SK-N-SH (cell line): ENCODE measurements around the gene KRABD2.

ENCODE experiments used
- CTCF ChIA-PET: fragments of 300-600, 350-600 bp; formaldehyde crosslinking; extraction: SDS; loops from one replicate; lab custom pipeline; 2021; lab: Yijun Ruan, JAX
- POLR2A ChIA-PET: fragments of 350-600 bp; sonication (Branson Sonifier 250); formaldehyde crosslinking; extraction: SDS; loops from one replicate; lab custom pipeline; 2020; ENCODE audit warnings: antibody characterized with exemption, inconsistent platforms; lab: Yijun Ruan, JAX
- DNase-seq: peaks from one replicate; pipeline ENCODE4 v3.0.0; 2012
- H2AFZ ChIP-seq: fragments of 200-600 bp; sonication (generic); 2 replicates; pipeline ENCODE4 v1.8.1; 2016; ENCODE audit warnings: antibody characterized with exemption, mild to moderate bottlenecking, low read depth
- H3F3A ChIP-seq: fragments of 200-600 bp; sonication (generic); replicated peaks from 2 replicates; pipeline ENCODE3; 2016; ENCODE audit warnings: antibody characterized with exemption, mild to moderate bottlenecking; ENCODE audit not compliant: insufficient read depth
- H3K27ac ChIP-seq, 2 experiments: fragments of 200-500 bp in 1 of 2; fragments of 200-600 bp in 1 of 2; sonication (Bioruptor generic) in 1 of 2; sonication (generic), shearing (Covaris generic) in 1 of 2; 2 replicates each; pipeline versions ENCODE4 v1.5.1 to v1.6.1; 2014 to 2016; ENCODE audit warnings: low read depth in 2 of 2, inconsistent platforms in 1 of 2, low read length in 1 of 2, mild to moderate bottlenecking in 1 of 2, mixed read lengths in 1 of 2
- H3K27me3 ChIP-seq: fragments of 200-600 bp; sonication (generic), shearing (Covaris generic); 2 replicates; pipeline ENCODE4 v1.6.1; 2016; ENCODE audit warnings: mixed run types; ENCODE audit not compliant: insufficient read depth
- H3K36me3 ChIP-seq, 2 experiments: fragments of 200-500 bp in 1 of 2; fragments of 200-600 bp in 1 of 2; sonication (Bioruptor generic) in 1 of 2; sonication (generic) in 1 of 2; replicated peaks in 1 of 2; 2 replicates each; pipeline versions ENCODE3 to v1.5.1; 2014 to 2016; ENCODE audit warnings: low read length in 1 of 2, mild to moderate bottlenecking in 1 of 2; ENCODE audit not compliant: insufficient read depth in 2 of 2, control insufficient read depth in 1 of 2
- H3K4me1 ChIP-seq, 2 experiments: fragments of 200-500 bp in 1 of 2; fragments of 200-600 bp in 1 of 2; sonication (Bioruptor generic) in 1 of 2; sonication (generic), shearing (Covaris generic) in 1 of 2; 2 replicates each; pipeline versions ENCODE4 v1.5.1 to v1.6.1; 2014 to 2016; ENCODE audit warnings: low read depth in 1 of 2, low read length in 1 of 2, mixed run types in 1 of 2; ENCODE audit not compliant: insufficient read depth in 2 of 2, control insufficient read depth in 1 of 2
- H3K4me2 ChIP-seq: fragments of 200-600 bp; sonication (generic), shearing (Covaris generic); 2 replicates; pipeline ENCODE4 v1.6.1; 2017; ENCODE audit warnings: mixed run types
- H3K4me3 ChIP-seq, 2 experiments: fragments of 200-500 bp in 1 of 2; fragments of 200-600 bp in 1 of 2; sonication (Bioruptor generic) in 1 of 2; sonication (generic), shearing (Covaris generic) in 1 of 2; 2 replicates each; pipeline versions ENCODE4 v1.5.1 to v1.8.1; 2014 to 2016; ENCODE audit warnings: low read depth in 2 of 2, inconsistent platforms in 1 of 2, low read length in 1 of 2, mild to moderate bottlenecking in 1 of 2, mixed read lengths in 1 of 2, moderate library complexity in 1 of 2
- H3K79me2 ChIP-seq: fragments of 200-600 bp; sonication (generic); 2 replicates; pipeline ENCODE4 v1.8.1; 2017; ENCODE audit warnings: mild to moderate bottlenecking; ENCODE audit not compliant: insufficient read depth
- H3K9ac ChIP-seq: fragments of 200-600 bp; sonication (generic); 2 replicates; pipeline ENCODE4 v1.6.1; 2017; ENCODE audit warnings: mixed run types
- H3K9me2 ChIP-seq: fragments of 200-600 bp; sonication (generic); 2 replicates; pipeline ENCODE4 v1.6.1; 2017; ENCODE audit warnings: mixed run types
- H3K9me3 ChIP-seq: fragments of 200-600 bp; sonication (generic); 2 replicates; pipeline ENCODE4 v1.6.1; 2017; ENCODE audit warnings: mixed run types, mild to moderate bottlenecking, moderate library complexity
- H4K20me1 ChIP-seq: fragments of 200-600 bp; sonication (generic); 2 replicates; pipeline ENCODE4 v1.6.1; 2017; ENCODE audit warnings: mild to moderate bottlenecking, mixed run types; ENCODE audit not compliant: insufficient read depth
- CHD2 ChIP-seq: fragments of 150-350 bp; IDR thresholded peaks from 2 replicates; pipeline ENCODE4 v1.6.1; 2018; ENCODE audit warnings: low read length; ENCODE audit not compliant: partially characterized antibody
- EP300 ChIP-seq, 2 experiments: IDR thresholded peaks; 2 replicates each; pipeline versions ENCODE4 v1.4.0 to v1.6.1; 2012; ENCODE audit warnings: borderline replicate concordance in 1 of 2, low read depth in 1 of 2, low read length in 1 of 2
- FOSL2 ChIP-seq: IDR thresholded peaks from 2 replicates; pipeline ENCODE4 v1.4.0; 2012; ENCODE audit warnings: low read depth, mild to moderate bottlenecking, moderate library complexity, borderline replicate concordance
- JUND ChIP-seq: IDR thresholded peaks from 2 replicates; pipeline ENCODE4 v1.4.0; 2012
- MAX ChIP-seq: IDR thresholded peaks from 2 replicates; pipeline ENCODE4 v1.4.0; 2012; ENCODE audit warnings: low read depth
- MEF2A ChIP-seq: IDR thresholded peaks from 2 replicates; pipeline ENCODE4 v1.4.0; 2012; ENCODE audit warnings: low read depth, borderline replicate concordance
- MXI1 ChIP-seq: IDR thresholded peaks from 2 replicates; pipeline ENCODE4 v1.6.1; 2012; ENCODE audit warnings: mild to moderate bottlenecking, low read depth, low read length, improper control_type of control experiment
- NRF1 ChIP-seq: IDR thresholded peaks from 2 replicates; pipeline ENCODE4 v1.6.1; 2012; ENCODE audit warnings: low read depth, mild to moderate bottlenecking, low read length
- PBX3 ChIP-seq: IDR thresholded peaks from 2 replicates; pipeline ENCODE4; 2012
- POLR2AphosphoS5 ChIP-seq: IDR thresholded peaks from 2 replicates; pipeline ENCODE4 v1.6.1; 2012; ENCODE audit warnings: low read depth, low read length
- RAD21 ChIP-seq: IDR thresholded peaks from 2 replicates; pipeline ENCODE4 v1.6.1; 2012; ENCODE audit warnings: mild to moderate bottlenecking, low read length
- RCOR1 ChIP-seq: fragments of 150-350 bp; IDR thresholded peaks from 2 replicates; pipeline ENCODE4 v1.6.1; 2017; ENCODE audit warnings: antibody characterized with exemption, low read length
- REST ChIP-seq: IDR thresholded peaks from 2 replicates; pipeline ENCODE4 v1.6.1; 2012; ENCODE audit warnings: mild to moderate bottlenecking, low read depth, low read length, moderate library complexity
- RXRA ChIP-seq: IDR thresholded peaks from 2 replicates; pipeline ENCODE4 v1.4.0; 2012; ENCODE audit warnings: low read depth, mild to moderate bottlenecking, borderline replicate concordance
- SIN3A ChIP-seq: IDR thresholded peaks from 2 replicates; pipeline ENCODE4 v1.6.1; 2012; ENCODE audit warnings: low read depth, mild to moderate bottlenecking, low read length, moderate library complexity, borderline replicate concordance
- TCF12 ChIP-seq: IDR thresholded peaks from 2 replicates; pipeline ENCODE4 v1.4.0; 2012
- TEAD4 ChIP-seq: IDR thresholded peaks from 2 replicates; pipeline ENCODE4 v1.4.0; 2012; ENCODE audit warnings: mild to moderate bottlenecking, borderline replicate concordance; ENCODE audit not compliant: insufficient read depth
- WGBS: methylation state at CpG from one replicate; pipeline ENCODE4 v1.1.6; 2017; ENCODE audit warnings: low lambda C conversion rate; 5-methylcytosine and 5-hydroxymethylcytosine counted together
- TF ChIP-seq, protein P1 (sequence below): IDR thresholded peaks from 2 replicates; pipeline ENCODE4 v1.4.0; 2012; ENCODE audit warnings: low read depth, borderline replicate concordance
- TF ChIP-seq, protein P2 (sequence below): IDR thresholded peaks from 2 replicates; pipeline ENCODE4 v1.4.0; 2012; ENCODE audit warnings: low read depth, borderline replicate concordance

Gene KRABD2

GRCh38 chr17:8384801-8385378 is 8.4 kb upstream of the KRABD2 start:
- H3K27ac ChIP-seq = peak overlapping the region in 1 of 2 experiments; percentile 90; a peak in 3 of 4 replicates
- H3K9ac ChIP-seq = peak overlapping the region; percentile 90; the same call in 1 of the 2 replicates
- peaks cover 20 to 25% of the 10 kb centered on the region in 2 experiments; a peak in 3 of 4 replicates for H3K4me1 ChIP-seq
- no peaks in the 10 kb centered on the region for H3K9me2 ChIP-seq
- TF ChIP-seq EP300 (IDR thresholded peaks at IDR 0.05; ENCODE audit: borderline replicate concordance in 1 of 2, low read depth in 1 of 2, low read length in 1 of 2) (peak in 1 of 2 experiments; percentile 35; a peak in 1 of 4 replicates), FOSL2 (peak; percentile 25; the same call in 1 of the 2 replicates), RAD21 (no peak), REST (no peak), CHD2 (no peak), RXRA (peak; percentile 88), MEF2A (0 out of 2 replicates have a peak, but pooled peaks have one; percentile 25), RCOR1 (no peak), SIN3A (no peak), NRF1 (no peak), JUND (peak; percentile 60; the same call in 1 of the 2 replicates), MAX (peak; percentile 97), TCF12 (peak; percentile 58), PBX3 (0 out of 2 replicates have a peak, but pooled peaks have one; percentile 34), TEAD4 (peak; percentile 80), MXI1 (no peak), POLR2AphosphoS5 (no peak)
- TF ChIP-seq, protein P1, sequence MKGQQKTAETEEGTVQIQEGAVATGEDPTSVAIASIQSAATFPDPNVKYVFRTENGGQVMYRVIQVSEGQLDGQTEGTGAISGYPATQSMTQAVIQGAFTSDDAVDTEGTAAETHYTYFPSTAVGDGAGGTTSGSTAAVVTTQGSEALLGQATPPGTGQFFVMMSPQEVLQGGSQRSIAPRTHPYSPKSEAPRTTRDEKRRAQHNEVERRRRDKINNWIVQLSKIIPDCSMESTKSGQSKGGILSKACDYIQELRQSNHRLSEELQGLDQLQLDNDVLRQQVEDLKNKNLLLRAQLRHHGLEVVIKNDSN = peak; percentile 14; the same call in 1 of the 2 replicates
- TF ChIP-seq, protein P2, sequence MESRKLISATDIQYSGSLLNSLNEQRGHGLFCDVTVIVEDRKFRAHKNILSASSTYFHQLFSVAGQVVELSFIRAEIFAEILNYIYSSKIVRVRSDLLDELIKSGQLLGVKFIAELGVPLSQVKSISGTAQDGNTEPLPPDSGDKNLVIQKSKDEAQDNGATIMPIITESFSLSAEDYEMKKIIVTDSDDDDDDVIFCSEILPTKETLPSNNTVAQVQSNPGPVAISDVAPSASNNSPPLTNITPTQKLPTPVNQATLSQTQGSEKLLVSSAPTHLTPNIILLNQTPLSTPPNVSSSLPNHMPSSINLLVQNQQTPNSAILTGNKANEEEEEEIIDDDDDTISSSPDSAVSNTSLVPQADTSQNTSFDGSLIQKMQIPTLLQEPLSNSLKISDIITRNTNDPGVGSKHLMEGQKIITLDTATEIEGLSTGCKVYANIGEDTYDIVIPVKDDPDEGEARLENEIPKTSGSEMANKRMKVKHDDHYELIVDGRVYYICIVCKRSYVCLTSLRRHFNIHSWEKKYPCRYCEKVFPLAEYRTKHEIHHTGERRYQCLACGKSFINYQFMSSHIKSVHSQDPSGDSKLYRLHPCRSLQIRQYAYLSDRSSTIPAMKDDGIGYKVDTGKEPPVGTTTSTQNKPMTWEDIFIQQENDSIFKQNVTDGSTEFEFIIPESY = 0 out of 2 replicates have a peak, but pooled peaks have one; percentile 20
- no peaks in the 10 kb centered on the region for H3K27me3 ChIP-seq
- ChIA-PET POLR2A (no interaction called here), CTCF (interaction anchor here (0.8 kb wide), 2 partner anchors 82 to 361 kb away, joined by 3 read pairs; no protein-coding TSS in a partner anchor)
- no peaks in the 10 kb centered on the region for H3K9me3 ChIP-seq
- H3F3A ChIP-seq = peaks cover 49% of the 10 kb centered on the region
- H3K4me2 ChIP-seq = peak overlapping the region; percentile 98
- WGBS = 33% methylated on average over 12 of the region's 12 CpGs
- H2AFZ ChIP-seq = no peak overlapping the region
- DNase-seq = no peak
- peaks cover 24% of the 10 kb centered on the region for H4K20me1 ChIP-seq
- H3K4me3 ChIP-seq = peak overlapping the region in 1 of 2 experiments; percentile 87; a peak in 2 of 4 replicates
- peaks cover 16 to 24% of the 10 kb centered on the region in 2 experiments for H3K36me3 ChIP-seq
- H3K79me2 ChIP-seq = peaks cover 32% of the 10 kb centered on the region
